Measurements from ENCODE around the gene SLC10A4.

Gene SLC10A4

DNA sequence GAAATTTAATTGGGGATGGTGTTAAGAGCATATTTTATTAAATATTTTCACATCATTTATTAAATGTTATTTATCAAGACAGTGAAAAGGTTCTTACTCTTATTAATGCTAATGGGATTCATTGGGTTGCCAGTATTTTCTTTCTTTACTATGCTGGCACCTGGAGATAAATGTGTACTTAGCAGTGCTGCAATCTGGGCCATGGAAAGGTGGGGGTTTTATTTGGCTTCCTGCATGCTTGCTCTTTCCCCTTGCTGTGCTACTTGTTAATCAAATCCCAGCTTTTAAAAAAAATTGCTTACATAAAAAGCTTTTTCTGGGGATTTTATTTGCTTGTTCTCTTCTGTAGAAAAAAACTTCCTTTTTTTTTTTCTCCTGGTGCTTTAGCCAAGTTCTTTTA, 55.2 kb downstream of the SLC10A4 start:
- Histone ChIP-seq H3K4me3 (replicated peaks; ENCODE audit: insufficient read depth, low read length) (no peak overlapping the region), H3K27me3 (ENCODE audit: insufficient read depth, poor library complexity, severe bottlenecking) (no peaks in the 10 kb centered on the region), H3K27ac (replicated peaks) (no peak overlapping the region)
- DNase-seq (ENCODE audit: low read depth in 1 of 2, low spot score in 1 of 2): no peak
- TF ChIP-seq SPI1 (IDR thresholded peaks at IDR 0.05; ENCODE audit: borderline replicate concordance, low read depth): no peak
- TF ChIP-seq, protein P1, sequence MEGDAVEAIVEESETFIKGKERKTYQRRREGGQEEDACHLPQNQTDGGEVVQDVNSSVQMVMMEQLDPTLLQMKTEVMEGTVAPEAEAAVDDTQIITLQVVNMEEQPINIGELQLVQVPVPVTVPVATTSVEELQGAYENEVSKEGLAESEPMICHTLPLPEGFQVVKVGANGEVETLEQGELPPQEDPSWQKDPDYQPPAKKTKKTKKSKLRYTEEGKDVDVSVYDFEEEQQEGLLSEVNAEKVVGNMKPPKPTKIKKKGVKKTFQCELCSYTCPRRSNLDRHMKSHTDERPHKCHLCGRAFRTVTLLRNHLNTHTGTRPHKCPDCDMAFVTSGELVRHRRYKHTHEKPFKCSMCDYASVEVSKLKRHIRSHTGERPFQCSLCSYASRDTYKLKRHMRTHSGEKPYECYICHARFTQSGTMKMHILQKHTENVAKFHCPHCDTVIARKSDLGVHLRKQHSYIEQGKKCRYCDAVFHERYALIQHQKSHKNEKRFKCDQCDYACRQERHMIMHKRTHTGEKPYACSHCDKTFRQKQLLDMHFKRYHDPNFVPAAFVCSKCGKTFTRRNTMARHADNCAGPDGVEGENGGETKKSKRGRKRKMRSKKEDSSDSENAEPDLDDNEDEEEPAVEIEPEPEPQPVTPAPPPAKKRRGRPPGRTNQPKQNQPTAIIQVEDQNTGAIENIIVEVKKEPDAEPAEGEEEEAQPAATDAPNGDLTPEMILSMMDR (IDR thresholded peaks at IDR 0.05; ENCODE audit: insufficient read depth, low read length): no peak
- TF ChIP-seq GABPA (IDR thresholded peaks at IDR 0.05; ENCODE audit: low read depth): no peak
